HG02970 (cell line): Measurements from ENCODE around the gene NTMT2.

Experiments used
- ATAC-seq: cut with Tn5 transposase; IDR thresholded peaks from one replicate; pipeline ENCODE4 v1.9.1; 2021; ENCODE audit warnings: mild to moderate bottlenecking, moderate library complexity, moderate number of reproducible peaks; ENCODE audit not compliant: unreplicated experiment, low FRiP score

Gene NTMT2

DNA sequence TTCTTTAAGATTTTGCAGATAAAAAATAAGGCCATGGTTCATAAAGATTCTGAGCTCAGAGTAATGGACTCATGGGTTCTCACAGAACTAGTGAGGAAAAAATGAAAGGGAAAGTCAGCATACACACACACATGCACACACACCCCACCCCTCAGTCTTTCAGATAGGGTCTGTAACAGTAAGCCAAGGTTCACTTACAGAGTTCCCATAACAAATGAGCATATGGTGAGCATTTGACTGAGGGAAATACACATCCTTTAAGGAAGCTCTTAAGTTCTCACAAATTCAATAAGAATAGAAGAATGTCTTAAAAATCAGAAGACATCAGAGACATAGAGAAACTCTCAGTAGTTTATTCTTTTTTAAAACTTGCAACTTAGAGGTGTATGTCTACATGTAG lies 57.9 kb downstream of the NTMT2 start:
- no peak for ATAC-seq

GRCh38 chr1:170204121-170204520 lies 58.4 kb downstream of the NTMT2 start:
- no peak for ATAC-seq

DNA sequence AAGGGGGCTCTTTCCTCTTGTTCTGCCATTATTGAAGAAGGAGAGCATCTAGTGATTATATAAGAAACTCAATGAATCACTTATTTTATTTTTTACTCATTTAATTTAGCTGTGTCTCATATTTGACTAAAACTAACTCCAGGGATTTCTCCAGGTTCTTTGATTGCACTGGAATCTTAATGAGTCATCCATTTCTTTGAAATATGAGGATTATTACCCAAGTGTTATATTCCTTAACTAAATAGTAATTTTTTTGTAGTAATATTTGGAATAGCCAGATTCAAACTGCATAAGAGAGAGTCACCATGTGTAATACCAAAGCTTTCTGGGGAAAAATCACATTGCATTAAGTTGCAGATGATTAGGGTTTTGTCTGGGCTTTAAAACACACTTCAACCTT lies 59.5 kb downstream of the NTMT2 start:
- no peak for ATAC-seq

GRCh38 chr1:170209125-170209524 lies 63.4 kb downstream of the NTMT2 start:
- ATAC-seq = no peak

GRCh38 chr1:170210142-170210541 lies 64.4 kb downstream of the NTMT2 start:
- ATAC-seq = no peak

- no peak for ATAC-seq
These were observed 67.8 kb downstream of the NTMT2 start for GRCh38 chr1:170213596-170213995.

DNA sequence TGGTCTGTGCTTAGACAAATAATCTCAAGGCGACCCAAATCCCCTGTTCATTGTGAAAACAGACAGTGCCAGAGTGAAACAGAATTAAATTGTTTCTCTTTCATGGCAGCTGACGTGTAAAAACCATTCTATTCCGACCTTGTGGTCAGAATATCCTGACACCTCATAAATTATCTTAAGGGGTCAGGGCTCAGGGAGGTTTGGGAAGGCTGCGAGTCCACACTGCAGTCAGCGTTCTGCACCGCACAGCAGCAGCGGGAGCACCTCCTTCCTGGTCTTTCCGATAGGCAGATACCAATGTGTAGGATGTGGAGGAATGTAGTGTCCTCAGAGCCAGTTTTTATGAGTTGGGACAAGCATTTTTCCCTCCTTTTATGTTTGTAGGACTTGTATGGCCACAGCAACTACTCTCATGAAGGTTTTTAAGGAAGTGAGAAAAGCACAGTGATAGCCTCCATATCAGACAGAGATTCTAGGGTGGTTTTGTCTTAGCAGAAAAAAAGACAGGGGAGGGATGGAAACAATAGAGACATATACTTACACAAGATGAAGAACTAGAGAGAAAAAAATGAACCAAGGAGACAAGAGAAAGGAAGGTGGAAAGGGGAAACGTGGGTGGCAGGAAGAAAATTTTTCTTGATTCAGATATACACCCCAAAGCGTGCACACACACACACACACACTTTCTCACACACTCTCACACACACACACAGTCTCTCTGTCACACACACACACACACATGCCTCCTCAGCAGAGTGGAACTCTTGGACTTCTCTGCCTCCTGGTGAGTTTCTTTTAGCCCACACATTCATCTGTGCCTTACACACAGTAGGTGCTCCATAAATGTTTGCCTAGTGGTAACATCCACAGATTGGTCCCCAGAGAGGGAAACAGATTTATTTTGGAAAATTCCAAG lies 68.6 kb downstream of the NTMT2 start:
- ATAC-seq = no peak

DNA sequence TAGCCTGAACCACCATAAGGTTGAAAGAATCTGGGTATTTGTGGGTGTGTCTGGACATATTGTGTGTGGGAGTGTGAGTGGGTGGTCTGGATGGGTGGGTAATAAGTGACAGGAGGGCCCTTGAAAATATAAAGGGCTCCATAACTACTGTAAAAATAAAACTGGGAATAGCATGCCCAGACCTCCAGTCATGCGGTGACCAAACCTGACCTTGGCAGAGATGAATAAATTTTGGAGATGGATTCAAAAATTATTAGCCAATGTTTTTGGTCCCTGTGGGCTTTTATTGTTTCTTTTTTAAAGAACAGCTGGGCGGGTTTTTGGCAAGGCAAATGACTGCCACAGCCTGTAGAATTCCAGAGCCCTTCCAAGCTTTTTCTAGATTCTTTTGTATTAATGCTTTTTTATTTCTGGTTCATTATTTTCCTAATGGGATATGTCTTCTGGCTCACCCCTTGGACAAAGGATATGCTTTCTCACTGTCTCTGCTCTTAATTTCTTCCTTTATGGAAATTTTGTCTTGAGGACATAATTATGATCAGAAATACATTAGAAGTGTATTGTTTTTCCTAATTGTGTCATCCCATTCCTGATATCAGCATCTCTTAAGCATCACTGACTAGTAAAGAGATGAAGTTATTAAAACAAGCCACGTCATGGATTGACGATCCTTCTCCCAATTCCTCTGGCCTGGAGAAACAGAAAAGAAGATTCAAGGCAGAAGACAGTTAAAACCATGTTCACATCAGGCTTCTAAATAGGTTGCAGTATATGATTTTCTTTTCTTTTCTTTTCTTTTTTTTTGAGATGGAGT lies 69.5 kb downstream of the NTMT2 start:
- ATAC-seq = no peak

DNA sequence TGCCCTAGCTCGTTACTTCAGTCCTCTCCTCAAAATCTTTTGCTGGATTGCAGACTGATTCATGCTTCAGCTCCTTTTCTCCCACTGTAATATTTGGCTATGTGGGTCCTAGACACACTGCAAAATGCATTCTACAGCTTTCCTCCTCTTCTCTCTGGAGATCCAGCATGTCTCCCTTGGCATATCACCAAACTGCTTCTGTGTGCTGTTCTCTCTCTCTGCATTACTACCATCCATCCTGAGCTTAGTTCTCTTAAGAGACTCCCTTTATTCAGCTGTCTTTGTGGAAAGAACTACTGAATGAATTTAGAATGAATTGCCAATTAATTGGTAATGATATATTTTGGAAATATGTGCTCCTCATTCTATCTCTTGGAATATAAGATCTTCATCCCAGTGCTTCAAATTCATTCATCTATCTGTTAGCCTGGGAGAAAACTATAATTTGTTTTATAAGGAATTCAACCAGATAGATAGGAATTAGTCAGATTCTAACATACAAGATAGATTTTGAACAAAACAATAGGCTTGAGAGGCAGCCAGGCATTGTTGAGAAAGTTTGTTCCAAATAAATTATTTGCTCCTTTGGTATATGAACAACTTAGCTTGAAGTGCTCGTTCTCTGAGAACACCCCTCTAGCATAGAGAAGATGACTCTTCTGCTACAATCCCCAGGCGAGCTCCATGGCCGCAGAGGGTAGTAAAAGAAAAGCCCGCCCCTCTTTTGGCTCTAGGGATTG lies 71.9 kb downstream of the NTMT2 start:
- ATAC-seq = no peak

DNA sequence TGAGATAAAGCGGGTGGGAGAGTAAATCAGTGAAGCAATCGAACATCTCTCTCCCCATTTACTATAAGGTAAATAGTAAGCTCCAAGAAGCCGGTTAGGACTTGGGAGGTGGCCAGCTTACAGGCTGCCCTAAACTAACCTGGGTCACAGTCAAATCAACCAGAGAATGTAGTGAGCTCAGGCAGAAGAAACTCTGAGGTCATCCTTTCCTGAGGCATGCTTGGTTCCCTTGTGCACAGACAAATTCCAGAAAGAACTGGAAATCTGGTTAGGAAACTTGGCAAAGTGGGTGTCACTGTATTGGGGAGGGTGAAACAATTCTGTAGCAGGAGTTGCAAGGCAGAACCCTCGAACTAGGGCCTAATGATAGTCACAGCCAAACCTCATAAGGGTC lies 72.5 kb downstream of the NTMT2 start:
- no peak for ATAC-seq
